ENCODE measurements around the gene GPSM1.

GRCh38 chr9:136287960-136288753, 39.2 kb upstream of the GPSM1 start:
- TF ChIP-seq, protein P1, sequence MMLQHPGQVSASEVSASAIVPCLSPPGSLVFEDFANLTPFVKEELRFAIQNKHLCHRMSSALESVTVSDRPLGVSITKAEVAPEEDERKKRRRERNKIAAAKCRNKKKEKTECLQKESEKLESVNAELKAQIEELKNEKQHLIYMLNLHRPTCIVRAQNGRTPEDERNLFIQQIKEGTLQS (IDR thresholded peaks at IDR 0.05) = no peak
- TF ChIP-seq CEBPB (IDR thresholded peaks at IDR 0.05; ENCODE audit: low read depth) (no peak), EZH2phosphoT487 (IDR thresholded peaks at IDR 0.05; ENCODE audit: borderline replicate concordance) (no peak), EGR1 (IDR thresholded peaks at IDR 0.05; ENCODE audit: low read depth) (no peak)

Data from HCT116 (cell line).